ENCODE measurements around the gene TRAPPC13.

DNA sequence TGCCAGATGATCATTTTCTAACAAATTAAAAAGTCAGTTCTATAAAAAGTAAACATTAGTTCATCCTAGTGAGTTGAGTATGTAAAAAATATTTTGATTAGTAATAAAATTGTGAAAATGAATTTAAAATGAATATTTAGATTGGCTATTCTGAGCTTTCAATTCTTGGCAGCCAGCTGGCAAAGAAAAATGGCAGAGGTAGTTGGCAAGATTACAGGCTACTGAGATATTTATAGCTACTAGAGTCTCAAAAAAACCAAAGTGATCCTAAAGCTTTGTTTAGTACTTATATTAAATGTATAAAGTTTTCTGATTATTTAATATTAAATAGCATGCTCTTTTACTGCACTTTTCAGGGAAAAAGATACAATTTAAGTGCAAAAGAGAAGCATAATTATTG, 72.1 kb downstream of the TRAPPC13 start:
- no peak for TF ChIP-seq REST (IDR thresholded peaks at IDR 0.05; ENCODE audit: insufficient read depth in 1 of 2, low read depth in 2 of 2, low read length in 2 of 2)
- no peak for TF ChIP-seq POLR2AphosphoS5 (IDR thresholded peaks at IDR 0.05; ENCODE audit: low read depth, low read length)
- TF ChIP-seq TAF1 (IDR thresholded peaks at IDR 0.05; ENCODE audit: borderline replicate concordance, insufficient read depth, low read length) = no peak
- no peak for TF ChIP-seq SIN3A (IDR thresholded peaks at IDR 0.05; ENCODE audit: borderline replicate concordance, insufficient read depth, low read length)
- no peak for TF ChIP-seq FOXP2 (optimal IDR thresholded peaks at IDR 0.05; ENCODE audit: borderline replicate concordance, extremely low read depth, extremely low read length, insufficient read depth)
